Lower leg skin (tissue), 4 donors: ENCODE measurements around the gene PNLIPRP2. TPM values are rescaled to one million over a fixed set of nuclear protein-coding genes. Genes with fewer than 3 reads are reported as not detected.

Experiments
- DNase-seq, 2 donors: peaks; one replicate each; pipeline ENCODE4 v3.0.0-alpha.2; 2019; ENCODE audit warnings: low spot score in 2 of 2
- H3K4me3 ChIP-seq: fragments of 200-600 bp; sonication (generic); 2 replicates; pipeline ENCODE4 v1.5.1; 2017; ENCODE audit warnings: mild to moderate bottlenecking, low read depth; ENCODE audit not compliant: poor library complexity, severe bottlenecking
- POLR2A ChIP-seq, 2 donors: fragments of 450-650 bp; IDR thresholded peaks; one replicate each; pipeline ENCODE4 v1.6.1; 2016 to 2017; ENCODE audit warnings: antibody characterized with exemption in 2 of 2, mild to moderate bottlenecking in 1 of 2, moderate library complexity in 1 of 2
- WGBS, 2 donors: methylation state at CpG; one replicate each; pipeline ENCODE4 v1.1.5; 2018; 5-methylcytosine and 5-hydroxymethylcytosine counted together
- intact Hi-C: fragments of 100-400 bp; cut with DNase I; formaldehyde crosslinking; loops from one replicate; pipeline ENCODE4 v1.15.0; 2023; ENCODE audit warnings: low total_unique reads
- total RNA-seq, 4 donors: library from RNA; depleted of rRNA; stranded (reverse); fragments of >200 nt; gene quantifications; one replicate each; pipeline ENCODE4 v1.1.0, GENCODE V29; 2016
- TF ChIP-seq, protein P1 (sequence below), 3 donors: fragments of 450-650 bp; IDR thresholded peaks; one replicate each; pipeline ENCODE4 v1.5.1; 2016; ENCODE audit warnings: antibody characterized with exemption in 3 of 3, mild to moderate bottlenecking in 3 of 3, moderate library complexity in 2 of 3

Gene PNLIPRP2
- total RNA-seq: under 1 TPM in 1 of 4 donors, not detected in 3; 0.29 TPM

- intact Hi-C loops: no loop called here
- no peak for TF ChIP-seq POLR2A (IDR thresholded peaks at IDR 0.05)
- TF ChIP-seq, protein P1, sequence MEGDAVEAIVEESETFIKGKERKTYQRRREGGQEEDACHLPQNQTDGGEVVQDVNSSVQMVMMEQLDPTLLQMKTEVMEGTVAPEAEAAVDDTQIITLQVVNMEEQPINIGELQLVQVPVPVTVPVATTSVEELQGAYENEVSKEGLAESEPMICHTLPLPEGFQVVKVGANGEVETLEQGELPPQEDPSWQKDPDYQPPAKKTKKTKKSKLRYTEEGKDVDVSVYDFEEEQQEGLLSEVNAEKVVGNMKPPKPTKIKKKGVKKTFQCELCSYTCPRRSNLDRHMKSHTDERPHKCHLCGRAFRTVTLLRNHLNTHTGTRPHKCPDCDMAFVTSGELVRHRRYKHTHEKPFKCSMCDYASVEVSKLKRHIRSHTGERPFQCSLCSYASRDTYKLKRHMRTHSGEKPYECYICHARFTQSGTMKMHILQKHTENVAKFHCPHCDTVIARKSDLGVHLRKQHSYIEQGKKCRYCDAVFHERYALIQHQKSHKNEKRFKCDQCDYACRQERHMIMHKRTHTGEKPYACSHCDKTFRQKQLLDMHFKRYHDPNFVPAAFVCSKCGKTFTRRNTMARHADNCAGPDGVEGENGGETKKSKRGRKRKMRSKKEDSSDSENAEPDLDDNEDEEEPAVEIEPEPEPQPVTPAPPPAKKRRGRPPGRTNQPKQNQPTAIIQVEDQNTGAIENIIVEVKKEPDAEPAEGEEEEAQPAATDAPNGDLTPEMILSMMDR (IDR thresholded peaks at IDR 0.05): no peak
- 78 to 81% methylated on average over 14 to 20 of the region's 20 CpGs for WGBS, 2 donors
- H3K4me3 ChIP-seq: no peak within 1 kb of the TSS
- no peak for DNase-seq
Observed at GRCh38 chr10:116620423-116621400, at the start of gene PNLIPRP2. PNLIPRP2 (plus strand) TSS chr10:116620953.

DNA sequence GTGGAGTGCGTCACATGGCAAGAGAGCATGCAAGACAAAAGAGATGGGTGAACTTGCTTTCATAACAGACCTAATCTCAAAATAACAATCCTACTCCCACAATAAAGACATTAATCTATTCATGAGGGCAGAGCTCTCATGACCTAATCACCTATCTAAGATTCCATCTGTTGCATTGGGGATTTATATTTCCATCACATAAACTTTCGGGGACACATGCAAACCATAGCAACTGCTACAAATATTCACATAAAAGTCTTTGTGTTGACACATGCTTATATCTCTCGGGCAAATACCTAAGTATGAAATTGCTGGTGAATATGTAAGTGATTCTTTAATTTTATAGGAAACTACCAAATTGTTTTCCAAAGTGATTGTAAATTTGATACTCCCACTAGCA lies 46.0 kb upstream of the PNLIPRP2 start:
- DNase-seq: no peak
- TF ChIP-seq POLR2A (IDR thresholded peaks at IDR 0.05): no peak
- TF ChIP-seq, protein P1 (IDR thresholded peaks at IDR 0.05): no peak
- intact Hi-C loops: no loop called here
- 78 to 84% methylated on average over 3 of the region's 3 CpGs for WGBS, 2 donors
- no peak overlapping the region for H3K4me3 ChIP-seq

- no peak for DNase-seq
- TF ChIP-seq, protein P1 (IDR thresholded peaks at IDR 0.05): no peak
- no peak for TF ChIP-seq POLR2A (IDR thresholded peaks at IDR 0.05)
- intact Hi-C loops: no loop called here
- WGBS, 2 donors: 91 to 94% methylated on average over 8 of the region's 8 CpGs
- no peak overlapping the region for H3K4me3 ChIP-seq
Observed at GRCh38 chr10:116587878-116588591, 32.7 kb upstream of the PNLIPRP2 start.

DNA sequence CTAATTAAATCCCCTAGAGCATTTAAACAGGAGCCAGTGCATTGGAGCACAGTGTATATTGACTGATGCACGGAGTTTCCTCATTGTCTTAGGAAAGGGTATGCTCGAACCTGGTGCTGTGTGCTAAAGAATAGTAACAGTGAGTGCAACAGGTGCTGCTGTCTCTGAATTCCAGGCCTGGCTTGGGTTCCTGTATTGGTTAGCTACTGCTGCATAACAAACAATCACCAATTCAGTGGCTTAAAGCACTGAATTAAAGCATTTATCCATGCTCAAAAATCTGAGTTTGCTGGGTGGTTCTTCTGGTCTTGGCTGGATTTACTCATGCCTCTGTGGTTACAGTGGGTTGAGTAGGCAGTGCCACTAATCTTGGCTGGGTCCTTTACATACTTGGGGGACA lies 31.8 kb upstream of the PNLIPRP2 start:
- WGBS, 2 donors: 73 to 95% methylated on average over 2 of the region's 2 CpGs
- TF ChIP-seq, protein P1 (IDR thresholded peaks at IDR 0.05): no peak
- no peak for TF ChIP-seq POLR2A (IDR thresholded peaks at IDR 0.05)

DNA sequence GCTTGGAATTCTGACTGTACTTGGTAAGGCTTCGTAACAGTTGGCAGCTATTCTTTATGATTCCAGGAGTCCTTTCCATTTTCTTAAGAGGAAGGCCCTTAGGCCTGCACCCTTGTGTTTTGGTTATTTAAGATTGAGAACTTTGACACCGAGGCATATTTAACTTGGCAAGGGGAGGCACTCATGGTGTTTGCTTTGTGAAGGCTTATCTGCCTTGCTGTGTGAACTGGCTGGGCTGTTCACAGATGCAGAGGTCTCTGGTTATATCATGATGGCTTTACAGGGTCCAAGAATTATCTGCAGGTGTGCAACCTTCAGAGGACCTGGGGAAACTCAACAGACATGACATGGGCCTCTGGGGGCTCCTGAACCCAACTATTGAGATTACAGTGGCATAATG lies 30.8 kb upstream of the PNLIPRP2 start:
- intact Hi-C loops: no loop called here
- no peak overlapping the region for H3K4me3 ChIP-seq
- DNase-seq: no peak
- WGBS, 2 donors: 89% methylated on average over 2 of the region's 2 CpGs
- TF ChIP-seq POLR2A (IDR thresholded peaks at IDR 0.05): no peak
- TF ChIP-seq, protein P1 (IDR thresholded peaks at IDR 0.05): no peak

More for the DNA sequence above, 31.8 kb upstream of the PNLIPRP2 start:
- intact Hi-C loops: no loop called here
- no peak overlapping the region for H3K4me3 ChIP-seq
- no peak for DNase-seq
